GM12891 (cell line): ENCODE measurements around the gene LGR6.
"Not testable (repeated sequence)": the region's sequence is repeated elsewhere in the genome, so short reads cannot be mapped to it uniquely, and the experiment has no call there.

Source experiments
- DNase-seq: peaks from one replicate; pipeline ENCODE4 v3.0.0; 2011; ENCODE audit warnings: low spot score; ENCODE audit not compliant: insufficient read length
- FAIRE-seq: peaks from 2 replicates; lab custom pipeline; 2011; peaks lifted over from hg19 to GRCh38; lab: Jason Lieb, UNC
- PAX5 ChIP-seq: IDR thresholded peaks from 2 replicates; pipeline ENCODE4 v1.6.1; 2011; ENCODE audit warnings: low read length, moderate library complexity, mild to moderate bottlenecking; ENCODE audit not compliant: insufficient read depth, severe bottlenecking
- POLR2A ChIP-seq: IDR thresholded peaks from 2 replicates; pipeline ENCODE4 v1.6.1; 2011; ENCODE audit warnings: low read depth, low read length, control low read depth
- POLR2AphosphoS5 ChIP-seq: IDR thresholded peaks from 2 replicates; pipeline ENCODE4 v1.6.1; 2011; ENCODE audit warnings: low read depth, low read length, control low read depth
- POU2F2 ChIP-seq: IDR thresholded peaks from 2 replicates; pipeline ENCODE4 v1.6.1; 2011; ENCODE audit warnings: low read depth, mild to moderate bottlenecking, control low read depth, low read length, moderate library complexity
- SPI1 ChIP-seq: IDR thresholded peaks from 2 replicates; pipeline ENCODE4 v1.6.1; 2011; ENCODE audit warnings: low read depth, low read length, control low read depth
- TAF1 ChIP-seq: IDR thresholded peaks from 2 replicates; pipeline ENCODE4 v1.6.1; 2011; ENCODE audit warnings: low read depth, low read length, control low read depth

LGR6 gene

GRCh38 chr1:202165942-202166843 is 27.4 kb upstream of the LGR6 start:
- no peak for TF ChIP-seq TAF1
- TF ChIP-seq PAX5: no peak
- no peak for TF ChIP-seq POLR2A
- no peak for TF ChIP-seq POLR2AphosphoS5
- TF ChIP-seq SPI1: no peak
- TF ChIP-seq POU2F2: no peak
- DNase-seq (no peak), FAIRE-seq (no peak)

DNA sequence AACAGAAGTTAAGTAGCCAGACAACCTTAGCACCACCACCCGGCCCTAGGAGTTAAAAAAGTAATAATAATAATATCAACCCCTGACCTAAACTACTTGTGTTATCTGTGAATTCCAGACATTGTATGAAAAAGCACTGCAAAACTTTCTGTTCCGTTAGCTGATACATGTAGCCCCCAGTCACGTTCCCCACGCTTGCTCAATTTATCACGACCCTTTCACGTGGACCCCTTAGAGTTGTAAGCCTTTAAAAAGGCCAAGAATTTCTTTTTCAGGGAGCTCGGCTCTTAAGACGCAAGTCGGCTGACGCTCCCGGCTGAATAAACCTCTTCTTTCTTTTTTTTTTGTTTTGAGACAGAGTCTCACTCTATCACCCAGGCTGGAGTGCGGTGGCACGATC is 26.5 kb upstream of the LGR6 start:
- DNase-seq, FAIRE-seq: not testable (repeated sequence)

- FAIRE-seq (no peak), DNase-seq (no peak)
- no peak for TF ChIP-seq POU2F2
- TF ChIP-seq POLR2AphosphoS5: no peak
- TF ChIP-seq PAX5: no peak
- no peak for TF ChIP-seq TAF1
- no peak for TF ChIP-seq SPI1
- TF ChIP-seq POLR2A: no peak
Measured at GRCh38 chr1:202167708-202168415, 25.7 kb upstream of the LGR6 start.

DNA sequence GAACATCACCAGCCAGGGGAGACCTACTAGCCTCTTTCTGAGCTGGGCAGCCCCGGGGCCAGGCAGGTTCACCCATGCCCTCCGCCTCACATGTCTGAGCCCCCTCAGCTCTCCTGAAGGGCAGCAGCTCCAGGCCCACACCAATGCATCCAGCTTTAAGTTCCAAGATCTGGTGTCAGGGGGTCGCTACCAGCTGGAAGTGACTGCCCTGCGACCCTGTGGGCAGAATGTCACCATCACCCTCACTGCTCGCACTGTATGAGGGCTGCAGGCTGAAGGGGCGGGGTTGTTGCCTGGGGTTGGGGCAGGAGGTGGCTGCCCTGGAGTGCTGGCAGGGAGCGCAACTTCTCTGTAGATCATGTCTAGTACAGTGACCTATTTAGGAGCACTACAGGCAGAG is 24.7 kb upstream of the LGR6 start:
- TF ChIP-seq POU2F2 (no peak), SPI1 (no peak), TAF1 (no peak), POLR2AphosphoS5 (no peak), POLR2A (no peak), PAX5 (no peak)
- FAIRE-seq (no peak), DNase-seq (no peak)

- TF ChIP-seq TAF1 (no peak), SPI1 (no peak), POLR2AphosphoS5 (no peak), PAX5 (no peak), POU2F2 (no peak), POLR2A (no peak)
- FAIRE-seq (no peak), DNase-seq (no peak)
Measured at GRCh38 chr1:202170726-202171125, 22.9 kb upstream of the LGR6 start.

- FAIRE-seq (no peak), DNase-seq (no peak)
- TF ChIP-seq POLR2AphosphoS5: no peak
- no peak for TF ChIP-seq POLR2A
- TF ChIP-seq TAF1: no peak
- no peak for TF ChIP-seq POU2F2
- TF ChIP-seq SPI1: no peak
- TF ChIP-seq PAX5: no peak
Measured at GRCh38 chr1:202171292-202172014, 22.1 kb upstream of the LGR6 start.

DNA sequence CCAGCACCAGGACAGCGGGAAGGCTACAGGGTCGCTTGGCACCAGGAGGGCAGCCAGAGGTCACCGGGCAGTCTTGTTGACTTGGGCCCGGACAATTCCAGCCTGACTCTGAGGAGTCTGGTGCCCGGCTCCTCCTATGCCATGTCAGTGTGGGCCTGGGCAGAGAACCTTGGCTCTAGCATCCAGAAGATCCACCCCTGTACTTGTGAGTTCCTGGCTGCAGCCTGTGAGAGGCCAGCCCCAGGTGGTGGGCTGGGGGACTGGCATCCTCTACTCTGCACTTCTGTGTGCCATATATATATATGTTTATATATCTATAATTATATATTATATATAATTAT is 21.6 kb upstream of the LGR6 start:
- no peak for TF ChIP-seq POLR2AphosphoS5
- TF ChIP-seq POLR2A: no peak
- TF ChIP-seq SPI1: no peak
- TF ChIP-seq POU2F2: no peak
- TF ChIP-seq PAX5: no peak
- TF ChIP-seq TAF1: no peak
- DNase-seq (no peak), FAIRE-seq (no peak)

GRCh38 chr1:202173993-202174392 is 19.6 kb upstream of the LGR6 start:
- no peak for DNase-seq
- FAIRE-seq: no peak
- TF ChIP-seq SPI1: no peak
- no peak for TF ChIP-seq POLR2AphosphoS5
- no peak for TF ChIP-seq POLR2A
- no peak for TF ChIP-seq POU2F2
- TF ChIP-seq TAF1: no peak
- no peak for TF ChIP-seq PAX5

GRCh38 chr1:202176949-202177927 is 16.4 kb upstream of the LGR6 start:
- no peak for DNase-seq
- TF ChIP-seq SPI1 (no peak), PAX5 (no peak), TAF1 (no peak), POLR2A (no peak), POU2F2 (no peak)
- no peak for FAIRE-seq
